GM12801 (cell line): ENCODE data around the gene IL4I1.

Experiments used
- TF ChIP-seq, protein P1 (sequence below): IDR thresholded peaks from one replicate; pipeline ENCODE4 v1.5.1; 2011; ENCODE audit warnings: control low read depth; ENCODE audit not compliant: insufficient read length; ENCODE audit errors: extremely low read depth

The IL4I1 gene

DNA sequence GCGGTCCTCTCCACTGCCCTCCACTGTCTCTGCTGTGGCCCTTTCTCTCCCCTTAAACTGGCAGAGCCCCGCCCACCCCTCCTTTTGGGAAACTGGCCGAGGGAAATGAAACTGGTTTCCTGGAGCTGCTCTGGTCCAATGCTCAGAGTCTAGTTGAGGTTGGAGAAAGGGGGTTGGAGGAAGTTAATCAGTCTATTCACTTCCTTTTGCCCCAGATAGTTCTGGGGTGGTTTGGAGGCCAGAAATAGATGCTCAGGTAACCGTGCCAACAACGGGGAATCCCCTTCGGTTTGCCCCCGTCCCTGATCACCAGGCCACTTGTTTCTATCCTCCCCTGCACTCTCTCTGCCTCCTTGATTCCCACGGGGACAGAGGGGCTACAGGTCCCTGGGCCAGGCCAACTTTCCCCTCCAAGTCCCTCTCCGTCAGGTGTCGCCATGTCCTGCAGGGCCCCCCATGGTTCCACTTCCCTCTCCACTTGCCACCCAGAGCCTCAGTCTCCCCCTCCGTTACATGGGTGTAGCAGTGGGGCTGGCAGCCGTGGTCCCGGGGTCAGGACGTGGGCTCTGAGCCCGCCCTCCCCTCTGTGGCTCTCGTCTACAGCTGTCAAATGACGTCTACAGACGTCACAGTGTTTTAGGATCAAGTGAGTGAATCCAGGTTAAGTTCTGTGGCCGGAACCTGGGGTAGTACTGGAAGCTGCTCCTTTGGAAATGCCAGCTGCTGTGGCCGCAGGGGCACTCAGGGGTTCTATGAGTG, at the start of gene IL4I1:
TSS of gene IL4I1 (minus strand) at position 25 of the 759 bp plus-strand sequence. CDS start 727 bp downstream, outside the sequence.
- TF ChIP-seq, protein P1, sequence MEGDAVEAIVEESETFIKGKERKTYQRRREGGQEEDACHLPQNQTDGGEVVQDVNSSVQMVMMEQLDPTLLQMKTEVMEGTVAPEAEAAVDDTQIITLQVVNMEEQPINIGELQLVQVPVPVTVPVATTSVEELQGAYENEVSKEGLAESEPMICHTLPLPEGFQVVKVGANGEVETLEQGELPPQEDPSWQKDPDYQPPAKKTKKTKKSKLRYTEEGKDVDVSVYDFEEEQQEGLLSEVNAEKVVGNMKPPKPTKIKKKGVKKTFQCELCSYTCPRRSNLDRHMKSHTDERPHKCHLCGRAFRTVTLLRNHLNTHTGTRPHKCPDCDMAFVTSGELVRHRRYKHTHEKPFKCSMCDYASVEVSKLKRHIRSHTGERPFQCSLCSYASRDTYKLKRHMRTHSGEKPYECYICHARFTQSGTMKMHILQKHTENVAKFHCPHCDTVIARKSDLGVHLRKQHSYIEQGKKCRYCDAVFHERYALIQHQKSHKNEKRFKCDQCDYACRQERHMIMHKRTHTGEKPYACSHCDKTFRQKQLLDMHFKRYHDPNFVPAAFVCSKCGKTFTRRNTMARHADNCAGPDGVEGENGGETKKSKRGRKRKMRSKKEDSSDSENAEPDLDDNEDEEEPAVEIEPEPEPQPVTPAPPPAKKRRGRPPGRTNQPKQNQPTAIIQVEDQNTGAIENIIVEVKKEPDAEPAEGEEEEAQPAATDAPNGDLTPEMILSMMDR: no peak

GRCh38 chr19:49946415-49946814, 49.7 kb upstream of the IL4I1 start:
- TF ChIP-seq, protein P1: no peak

GRCh38 chr19:49940482-49940791, 43.8 kb upstream of the IL4I1 start:
- TF ChIP-seq, protein P1: no peak

GRCh38 chr19:49939721-49940481, 43.2 kb upstream of the IL4I1 start:
- TF ChIP-seq, protein P1: no peak

GRCh38 chr19:49938662-49939061, 42.0 kb upstream of the IL4I1 start:
- TF ChIP-seq, protein P1: no peak

DNA sequence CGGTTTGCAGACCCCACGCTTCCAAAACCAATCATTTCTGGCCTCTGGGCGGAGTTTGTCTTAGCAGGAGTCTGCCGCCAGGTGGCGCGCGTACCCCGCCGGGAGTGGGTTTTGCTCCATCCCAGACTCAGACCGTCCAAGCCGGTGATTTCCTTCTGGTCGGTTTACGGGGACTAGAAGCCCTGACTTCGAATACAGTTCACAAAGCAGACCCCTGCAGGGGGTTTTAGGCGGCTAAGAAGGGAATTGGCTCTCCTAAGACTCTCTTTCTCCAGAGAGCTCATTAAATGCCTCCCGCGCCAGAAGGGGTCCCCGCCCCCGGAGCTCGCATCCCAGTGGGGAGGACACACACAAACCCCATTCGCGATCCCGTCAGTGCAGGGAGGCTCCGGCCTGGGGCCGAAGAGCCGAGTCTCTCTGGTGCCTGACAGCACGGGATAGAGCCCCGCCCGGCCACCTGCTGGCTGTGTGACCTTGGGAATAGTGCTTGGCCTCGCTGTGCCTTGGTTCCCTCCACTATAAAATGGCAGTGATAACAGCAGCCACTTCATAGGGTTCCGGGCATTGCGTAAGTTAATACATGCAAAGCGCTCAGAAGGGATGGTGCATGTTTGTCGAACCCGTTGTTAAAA, 41.2 kb upstream of the IL4I1 start:
- TF ChIP-seq, protein P1: peak; percentile 23

- TF ChIP-seq, protein P1: no peak
Observed at GRCh38 chr19:49936549-49936948, 39.9 kb upstream of the IL4I1 start.
